GM12891 (cell line): ENCODE measurements around the gene PPP4R3A.

ENCODE experiments used
- POLR2AphosphoS5 ChIP-seq: IDR thresholded peaks from 2 replicates; pipeline ENCODE4 v1.6.1; 2011; ENCODE audit warnings: low read depth, low read length, control low read depth
- TAF1 ChIP-seq: IDR thresholded peaks from 2 replicates; pipeline ENCODE4 v1.6.1; 2011; ENCODE audit warnings: low read depth, low read length, control low read depth

- no peak for TF ChIP-seq POLR2AphosphoS5
- TF ChIP-seq TAF1, result no peak
These were observed 16.9 kb downstream of the PPP4R3A start for GRCh38 chr14:91493169-91493568.
